Skeletal muscle satellite cell (primary cell): ENCODE results near the gene CYP4A22.
"Not testable (repeated sequence)": the region's sequence is repeated elsewhere in the genome, so short reads cannot be mapped to it uniquely, and the experiment has no call there.

Experiments used
- H3K27me3 ChIP-seq: 2 replicates; pipeline ENCODE4 v1.7.0; 2013; ENCODE audit warnings: low read length; ENCODE audit not compliant: control insufficient read depth, insufficient read depth
- H3K36me3 ChIP-seq: 2 replicates; pipeline ENCODE4 v1.7.0; 2013; ENCODE audit warnings: mild to moderate bottlenecking, control low read depth, low read length; ENCODE audit not compliant: insufficient read depth
- H3K4me1 ChIP-seq: 2 replicates; pipeline ENCODE4 v1.7.0; 2013; ENCODE audit warnings: low read length; ENCODE audit not compliant: control insufficient read depth, insufficient read depth
- H3K4me2 ChIP-seq: 2 replicates; pipeline ENCODE4 v1.7.0; 2013; ENCODE audit warnings: mild to moderate bottlenecking, low read length
- H3K4me3 ChIP-seq: 2 replicates; pipeline ENCODE4 v1.7.0; 2013; ENCODE audit warnings: low read length
- H3K9ac ChIP-seq: 2 replicates; pipeline ENCODE4 v1.7.0; 2013; ENCODE audit warnings: mild to moderate bottlenecking, low read depth, low read length, moderate library complexity
- H3K9me3 ChIP-seq: replicated peaks from 2 replicates; pipeline ENCODE4 v1.7.0; 2013; ENCODE audit warnings: mild to moderate bottlenecking, control low read depth, low read length

CYP4A22 gene

GRCh38 chr1:47128854-47129253, 8.4 kb upstream of the CYP4A22 start:
- not testable (repeated sequence) for H3K27me3 ChIP-seq, H3K4me1 ChIP-seq, H3K4me2 ChIP-seq, H3K9ac ChIP-seq, H3K9me3 ChIP-seq, H3K4me3 ChIP-seq, H3K36me3 ChIP-seq

DNA sequence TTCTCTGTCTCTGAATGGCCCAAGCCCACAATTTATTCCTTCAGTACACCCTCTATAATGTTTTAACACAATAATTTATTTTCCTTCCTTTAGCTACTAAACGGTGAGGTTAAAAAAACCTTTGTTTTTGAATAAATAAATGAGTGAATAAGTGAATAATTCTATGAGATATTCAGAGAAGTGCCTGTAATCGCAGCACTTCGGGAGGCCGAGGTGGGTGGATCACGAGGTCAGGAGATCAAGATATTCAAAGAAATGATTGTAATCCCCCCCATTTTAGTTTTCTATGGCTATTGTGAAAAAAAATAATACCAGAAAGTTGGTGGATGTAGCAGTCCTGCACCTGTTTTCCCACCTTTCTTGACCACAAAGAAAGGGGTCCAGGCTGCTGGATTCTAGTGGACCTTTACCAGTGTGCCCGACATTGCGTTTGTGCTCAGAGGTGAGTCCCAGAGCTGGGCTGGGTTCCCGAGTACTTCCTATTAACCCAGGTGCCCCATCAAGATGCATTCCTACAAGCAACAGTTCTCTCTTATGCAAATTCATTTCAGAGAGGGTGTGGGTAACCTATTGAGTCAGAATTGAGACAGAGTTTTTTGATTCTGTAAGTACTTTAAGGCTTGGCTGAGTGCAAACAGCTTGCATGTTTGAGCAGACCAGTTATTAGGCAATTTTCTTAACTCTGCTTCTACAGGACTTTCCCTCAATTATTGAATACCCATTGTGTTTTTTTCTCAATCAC, 7.6 kb upstream of the CYP4A22 start:
- not testable (repeated sequence) for H3K27me3 ChIP-seq, H3K4me1 ChIP-seq, H3K9me3 ChIP-seq, H3K36me3 ChIP-seq, H3K4me3 ChIP-seq, H3K4me2 ChIP-seq, H3K9ac ChIP-seq

DNA sequence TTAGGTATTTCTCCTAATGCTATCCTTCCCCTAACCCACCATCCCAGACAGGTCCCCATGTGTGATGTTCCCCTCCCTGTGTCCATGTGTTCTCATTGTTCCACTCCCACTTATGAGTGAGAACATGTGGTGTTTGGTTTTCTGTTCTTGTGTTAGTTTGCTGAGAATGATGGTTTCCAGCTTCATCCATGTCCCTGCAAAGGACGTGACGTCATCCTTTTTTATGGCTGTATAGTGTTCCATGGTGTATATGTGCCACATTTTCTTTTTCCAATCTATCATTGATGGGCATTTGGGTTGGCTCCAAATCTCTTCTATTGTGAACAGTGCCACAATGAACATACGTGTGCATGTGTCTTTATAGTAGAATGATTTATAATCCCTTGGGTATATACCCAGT, 4.6 kb upstream of the CYP4A22 start:
- H3K27me3 ChIP-seq, H3K4me1 ChIP-seq, H3K9ac ChIP-seq, H3K36me3 ChIP-seq, H3K4me3 ChIP-seq, H3K4me2 ChIP-seq, H3K9me3 ChIP-seq: not testable (repeated sequence)

DNA sequence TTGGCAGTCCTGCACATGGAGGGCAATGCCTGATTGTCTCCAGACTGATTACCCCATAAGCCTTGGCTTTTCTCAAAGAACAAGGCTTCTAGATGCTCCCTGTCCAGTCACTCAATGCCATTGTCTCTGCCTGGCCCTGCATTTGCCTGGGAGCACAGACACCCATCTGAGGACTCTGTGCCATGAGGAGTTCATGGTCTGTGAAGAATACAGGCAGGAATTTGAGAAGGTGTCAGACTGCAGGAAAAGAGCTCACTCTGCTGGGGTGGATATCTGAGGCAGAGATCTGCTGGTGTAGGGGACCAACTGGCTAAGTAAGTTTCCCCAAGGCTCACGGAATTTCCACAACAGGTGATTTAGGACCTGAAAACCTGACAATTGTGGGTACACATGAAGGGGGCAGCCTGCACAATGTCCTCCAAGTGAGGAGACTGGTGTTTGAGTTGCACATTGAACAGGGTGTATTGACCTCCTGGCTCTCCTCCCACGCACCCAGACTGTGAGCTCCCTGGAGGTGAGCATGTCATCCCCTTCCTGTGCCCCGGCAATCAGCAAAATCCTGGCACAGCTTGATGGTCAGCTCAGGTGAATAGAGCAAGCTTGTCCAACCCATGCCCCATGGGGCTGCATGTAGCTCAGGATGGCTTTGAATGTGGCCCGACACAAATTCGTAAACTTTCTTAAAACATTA, 829 bp downstream of the CYP4A22 start:
- no peaks in the 10 kb centered on the region for H3K36me3 ChIP-seq
- no peaks in the 10 kb centered on the region for H3K27me3 ChIP-seq
- H3K9me3 ChIP-seq, result no peaks in the 10 kb centered on the region
- H3K4me1 ChIP-seq, result no peaks in the 10 kb centered on the region
- no peak overlapping the region for H3K9ac ChIP-seq
- no peak overlapping the region for H3K4me3 ChIP-seq
- no peak overlapping the region for H3K4me2 ChIP-seq

DNA sequence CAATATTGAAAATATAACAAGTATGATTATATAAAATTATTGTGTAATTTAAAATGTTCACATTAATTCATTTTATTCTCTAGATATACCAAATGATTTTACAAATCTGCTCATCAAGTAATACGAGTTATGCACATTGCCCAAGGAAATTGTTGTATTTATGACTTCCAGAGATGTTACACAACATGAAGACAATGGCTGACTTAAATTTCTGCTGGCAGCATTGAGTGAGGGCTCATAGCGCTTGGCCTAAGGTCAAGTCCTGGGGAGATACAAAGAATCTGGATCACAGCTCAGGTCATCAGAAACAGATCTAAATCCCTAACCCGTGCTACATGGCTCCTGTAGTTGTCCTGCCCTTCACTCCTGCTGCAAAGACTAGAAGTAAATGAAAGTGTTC, 3.1 kb downstream of the CYP4A22 start:
- H3K4me3 ChIP-seq, H3K36me3 ChIP-seq, H3K4me2 ChIP-seq, H3K27me3 ChIP-seq, H3K9me3 ChIP-seq, H3K9ac ChIP-seq, H3K4me1 ChIP-seq: not testable (repeated sequence)

- not testable (repeated sequence) for H3K27me3 ChIP-seq, H3K36me3 ChIP-seq, H3K4me3 ChIP-seq, H3K4me2 ChIP-seq, H3K4me1 ChIP-seq, H3K9me3 ChIP-seq, H3K9ac ChIP-seq
These were observed 6.4 kb downstream of the CYP4A22 start for GRCh38 chr1:47143654-47144053.

- H3K36me3 ChIP-seq, H3K4me1 ChIP-seq, H3K9ac ChIP-seq, H3K4me3 ChIP-seq, H3K9me3 ChIP-seq, H3K4me2 ChIP-seq, H3K27me3 ChIP-seq: not testable (repeated sequence)
These were observed 9.3 kb downstream of the CYP4A22 start for GRCh38 chr1:47146495-47146894.

- Histone ChIP-seq H3K9ac (no peak overlapping the region), H3K4me3 (no peak overlapping the region), H3K36me3 (no peaks in the 10 kb centered on the region), H3K27me3 (no peaks in the 10 kb centered on the region), H3K9me3 (no peaks in the 10 kb centered on the region), H3K4me2 (no peak overlapping the region), H3K4me1 (no peaks in the 10 kb centered on the region)
These were observed 10.0 kb downstream of the CYP4A22 start for GRCh38 chr1:47147047-47147785.

- H3K4me1 ChIP-seq, H3K9ac ChIP-seq, H3K9me3 ChIP-seq, H3K4me3 ChIP-seq, H3K27me3 ChIP-seq, H3K36me3 ChIP-seq, H3K4me2 ChIP-seq: not testable (repeated sequence)
These were observed 11.9 kb downstream of the CYP4A22 start for GRCh38 chr1:47149162-47149561.

- H3K4me1 ChIP-seq, H3K36me3 ChIP-seq, H3K4me2 ChIP-seq, H3K4me3 ChIP-seq, H3K9me3 ChIP-seq, H3K27me3 ChIP-seq, H3K9ac ChIP-seq: not testable (repeated sequence)
These were observed 19.2 kb downstream of the CYP4A22 start for GRCh38 chr1:47156457-47156856.

DNA sequence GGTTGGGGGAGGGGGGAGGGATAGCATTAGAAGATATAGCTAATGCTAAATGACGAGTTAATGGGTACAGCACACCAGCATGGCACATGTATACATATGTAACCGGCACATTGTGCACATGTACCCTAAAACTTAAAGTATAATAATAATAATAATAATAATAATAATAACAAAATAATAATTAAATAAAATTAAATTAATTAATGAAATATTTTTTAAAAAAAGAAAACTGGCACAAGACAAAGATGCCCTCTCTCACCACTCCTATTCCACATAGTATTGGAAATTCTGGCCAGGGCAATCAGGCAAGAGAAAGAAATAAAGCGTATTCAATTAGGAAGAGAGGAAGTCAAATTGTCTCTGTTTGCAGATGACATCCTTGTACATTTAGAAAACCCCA, 20.7 kb downstream of the CYP4A22 start:
- not testable (repeated sequence) for H3K4me2 ChIP-seq, H3K4me3 ChIP-seq, H3K4me1 ChIP-seq, H3K9me3 ChIP-seq, H3K36me3 ChIP-seq, H3K27me3 ChIP-seq, H3K9ac ChIP-seq

DNA sequence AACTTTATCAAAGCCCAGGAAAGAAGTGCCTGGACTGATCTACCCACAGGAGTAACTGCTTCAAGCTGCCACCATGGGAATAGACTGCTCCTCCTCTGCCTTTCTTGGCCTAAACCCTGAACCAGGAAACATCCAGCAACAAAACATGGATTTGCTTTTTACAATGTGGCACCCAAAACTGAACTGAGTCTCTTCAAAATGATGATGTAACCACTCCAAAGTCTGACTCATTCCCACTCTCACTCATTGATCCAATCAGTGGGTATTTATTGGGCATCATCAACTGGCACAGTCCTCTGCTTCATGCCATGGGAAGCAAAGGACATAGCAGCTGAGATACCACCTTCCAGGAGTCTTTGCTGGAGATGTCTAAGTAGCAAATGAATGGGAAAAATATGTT, 23.5 kb downstream of the CYP4A22 start:
- H3K9ac ChIP-seq, result no peak overlapping the region
- no peaks in the 10 kb centered on the region for H3K9me3 ChIP-seq
- H3K4me2 ChIP-seq, result no peak overlapping the region

More for the DNA sequence above, 23.5 kb downstream of the CYP4A22 start:
- Histone ChIP-seq H3K4me1 (no peaks in the 10 kb centered on the region), H3K4me3 (no peak overlapping the region), H3K27me3 (no peaks in the 10 kb centered on the region), H3K36me3 (no peaks in the 10 kb centered on the region)
